Glutamatergic neuron (in vitro differentiated cells): ENCODE data around the gene TRPM3. TPM values are rescaled to one million over a fixed set of nuclear protein-coding genes. Genes with fewer than 3 reads are reported as not detected.
"Not testable (repeated sequence)": the region's sequence is repeated elsewhere in the genome, so short reads cannot be mapped to it uniquely, and the experiment has no call there.

Source experiments
- DNase-seq: peaks from one replicate; pipeline ENCODE4 v3.0.0; 2022
- H3K27ac Mint-ChIP-seq: one replicate; pipeline ENCODE4 v1.8.0; 2020; ENCODE audit warnings: mild to moderate bottlenecking, mixed read lengths, inconsistent platforms; ENCODE audit not compliant: unreplicated experiment
- H3K27me3 Mint-ChIP-seq: one replicate; pipeline ENCODE4 v1.8.0; 2020; ENCODE audit warnings: mild to moderate bottlenecking, moderate library complexity, mixed read lengths, inconsistent platforms; ENCODE audit not compliant: unreplicated experiment
- H3K36me3 Mint-ChIP-seq: one replicate; pipeline ENCODE4 v1.8.0; 2020; ENCODE audit warnings: mild to moderate bottlenecking, mixed read lengths, inconsistent platforms; ENCODE audit not compliant: unreplicated experiment
- H3K4me1 Mint-ChIP-seq: one replicate; pipeline ENCODE4 v1.8.0; 2020; ENCODE audit warnings: mild to moderate bottlenecking, low read depth, mixed read lengths, inconsistent platforms; ENCODE audit not compliant: unreplicated experiment
- H3K4me3 Mint-ChIP-seq: one replicate; pipeline ENCODE4 v1.8.0; 2020; ENCODE audit warnings: mild to moderate bottlenecking, mixed read lengths, inconsistent platforms; ENCODE audit not compliant: unreplicated experiment
- H3K9me3 Mint-ChIP-seq: one replicate; pipeline ENCODE4 v1.8.0; 2020; ENCODE audit warnings: mild to moderate bottlenecking, moderate library complexity, mixed read lengths, inconsistent platforms; ENCODE audit not compliant: unreplicated experiment
- total RNA-seq: library from RNA; stranded (reverse); fragmentation: NEBNext Ultra II Directional; extraction: Animal tissue kit (Norgen Biotek cat#: 25700); gene quantifications from one replicate; pipeline ENCODE4 v1.2.1, GENCODE V29; 2021; ENCODE audit not compliant: unreplicated experiment
- TF ChIP-seq, protein P1 (sequence below): fragments of 200-600 bp; sonication (generic); IDR thresholded peaks from one replicate; pipeline ENCODE4 v1.5.0; 2021; ENCODE audit not compliant: partially characterized antibody, unreplicated experiment

The TRPM3 gene
- total RNA-seq, 1 donor from 2014 or later = 3.3 TPM

DNA sequence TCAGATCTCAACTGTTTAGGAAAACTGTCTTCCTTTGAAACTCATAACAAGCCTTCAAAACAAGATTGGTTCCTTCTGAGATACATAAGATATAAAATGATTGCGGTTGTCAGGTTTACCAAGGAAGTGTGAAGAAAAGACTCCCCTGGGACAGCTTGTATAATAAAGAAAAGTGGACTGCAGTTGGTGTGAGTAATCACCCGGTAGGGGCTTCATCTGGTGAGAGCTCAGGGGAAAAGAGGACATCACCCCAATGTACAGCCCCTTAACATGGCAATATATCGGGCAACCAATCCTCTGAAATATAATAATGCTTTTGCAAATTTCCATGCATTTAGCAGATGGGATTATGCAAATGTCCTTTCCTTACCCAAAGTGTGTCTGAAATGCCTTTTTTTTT lies 490.4 kb downstream of the TRPM3 start:
- TF ChIP-seq, protein P1, sequence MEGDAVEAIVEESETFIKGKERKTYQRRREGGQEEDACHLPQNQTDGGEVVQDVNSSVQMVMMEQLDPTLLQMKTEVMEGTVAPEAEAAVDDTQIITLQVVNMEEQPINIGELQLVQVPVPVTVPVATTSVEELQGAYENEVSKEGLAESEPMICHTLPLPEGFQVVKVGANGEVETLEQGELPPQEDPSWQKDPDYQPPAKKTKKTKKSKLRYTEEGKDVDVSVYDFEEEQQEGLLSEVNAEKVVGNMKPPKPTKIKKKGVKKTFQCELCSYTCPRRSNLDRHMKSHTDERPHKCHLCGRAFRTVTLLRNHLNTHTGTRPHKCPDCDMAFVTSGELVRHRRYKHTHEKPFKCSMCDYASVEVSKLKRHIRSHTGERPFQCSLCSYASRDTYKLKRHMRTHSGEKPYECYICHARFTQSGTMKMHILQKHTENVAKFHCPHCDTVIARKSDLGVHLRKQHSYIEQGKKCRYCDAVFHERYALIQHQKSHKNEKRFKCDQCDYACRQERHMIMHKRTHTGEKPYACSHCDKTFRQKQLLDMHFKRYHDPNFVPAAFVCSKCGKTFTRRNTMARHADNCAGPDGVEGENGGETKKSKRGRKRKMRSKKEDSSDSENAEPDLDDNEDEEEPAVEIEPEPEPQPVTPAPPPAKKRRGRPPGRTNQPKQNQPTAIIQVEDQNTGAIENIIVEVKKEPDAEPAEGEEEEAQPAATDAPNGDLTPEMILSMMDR = no peak
- Mint-ChIP-seq H3K27ac (no peak overlapping the region), H3K36me3 (no peaks in the 10 kb centered on the region), H3K9me3 (no peaks in the 10 kb centered on the region), H3K4me1 (no peaks in the 10 kb centered on the region), H3K27me3 (no peaks in the 10 kb centered on the region), H3K4me3 (no peak overlapping the region)
- DNase-seq = no peak

DNA sequence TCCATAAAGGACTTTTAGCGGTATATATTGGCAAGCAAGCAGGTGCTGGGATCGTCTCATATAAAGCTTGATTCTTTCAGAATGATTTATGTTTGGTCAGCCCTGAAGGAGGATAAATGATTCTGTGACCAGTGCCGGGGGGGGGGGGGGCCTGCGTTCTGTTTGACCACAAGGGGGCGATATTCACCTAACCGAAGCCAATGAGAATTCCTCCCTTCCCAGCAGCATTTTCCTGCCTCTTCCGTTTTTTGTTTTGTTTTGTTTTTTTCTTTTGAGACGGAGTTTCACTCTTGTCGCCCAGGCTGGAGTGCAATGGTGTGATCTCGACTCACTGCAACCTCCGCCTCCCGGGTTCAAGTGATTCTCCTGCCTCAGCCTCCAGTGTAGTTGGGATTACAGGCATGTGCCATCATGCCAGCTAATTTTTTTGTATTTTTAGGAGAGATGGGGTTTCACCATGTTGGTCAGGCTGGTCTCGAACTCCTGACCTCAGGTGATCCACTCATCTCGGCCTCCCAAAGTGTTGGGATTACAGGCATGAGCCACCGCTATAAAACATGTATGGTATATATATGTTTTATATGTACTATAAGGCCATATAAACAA lies 492.2 kb downstream of the TRPM3 start:
- not testable (repeated sequence) for H3K27me3 Mint-ChIP-seq, H3K9me3 Mint-ChIP-seq, DNase-seq, H3K27ac Mint-ChIP-seq, H3K4me3 Mint-ChIP-seq, H3K4me1 Mint-ChIP-seq, H3K36me3 Mint-ChIP-seq
- TF ChIP-seq, protein P1 = peak; percentile 34

DNA sequence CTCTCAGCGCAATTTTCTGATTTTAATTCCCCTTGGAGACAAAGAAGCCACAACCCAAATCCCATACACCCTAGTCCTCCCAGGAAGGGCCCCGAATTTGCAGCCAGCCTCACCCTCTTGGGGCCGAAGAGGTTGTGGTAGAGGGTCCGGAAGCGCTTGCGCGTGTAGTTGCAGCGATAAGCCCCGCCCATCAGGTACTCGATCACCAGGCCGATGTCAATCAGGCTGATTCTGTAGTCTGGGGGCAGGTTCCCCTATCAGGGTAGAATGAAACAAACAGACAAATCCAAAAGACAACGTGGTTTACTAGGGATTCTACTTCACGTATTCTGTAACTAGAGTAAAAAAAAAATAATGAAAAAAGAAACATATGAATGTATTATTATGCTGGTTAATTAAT lies 496.3 kb downstream of the TRPM3 start:
- H3K27me3 Mint-ChIP-seq = no peaks in the 10 kb centered on the region
- no peak for DNase-seq
- no peaks in the 10 kb centered on the region for H3K4me1 Mint-ChIP-seq
- H3K4me3 Mint-ChIP-seq = no peak overlapping the region
- TF ChIP-seq, protein P1 = no peak
- no peak overlapping the region for H3K27ac Mint-ChIP-seq
- peaks cover 2% of the 10 kb centered on the region for H3K9me3 Mint-ChIP-seq
- H3K36me3 Mint-ChIP-seq = no peaks in the 10 kb centered on the region

DNA sequence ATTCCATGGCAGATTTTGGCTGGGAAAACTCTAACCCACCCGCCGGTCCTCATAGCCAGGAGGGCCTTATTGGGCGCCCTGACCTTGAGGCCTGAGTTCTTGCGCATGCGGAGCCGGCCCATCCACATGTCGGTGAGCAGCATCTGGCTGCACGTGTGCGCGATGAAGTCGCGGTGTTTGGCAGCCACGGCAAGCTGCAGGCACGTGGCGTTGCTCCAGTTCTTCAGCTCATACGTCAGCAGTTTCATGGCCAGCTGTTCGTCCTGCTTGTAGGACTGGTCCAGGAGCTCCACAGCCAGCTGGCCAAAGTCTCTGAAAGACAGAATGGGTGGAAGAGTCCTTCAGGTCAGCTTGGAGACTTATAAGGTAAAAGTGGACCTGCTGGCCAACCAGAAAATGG lies 502.6 kb downstream of the TRPM3 start:
- peaks cover 14% of the 10 kb centered on the region for H3K4me1 Mint-ChIP-seq
- no peak overlapping the region for H3K27ac Mint-ChIP-seq
- no peaks in the 10 kb centered on the region for H3K27me3 Mint-ChIP-seq
- no peaks in the 10 kb centered on the region for H3K9me3 Mint-ChIP-seq
- H3K4me3 Mint-ChIP-seq = no peak overlapping the region
- H3K36me3 Mint-ChIP-seq = no peaks in the 10 kb centered on the region
- TF ChIP-seq, protein P1 = no peak
- DNase-seq = no peak

DNA sequence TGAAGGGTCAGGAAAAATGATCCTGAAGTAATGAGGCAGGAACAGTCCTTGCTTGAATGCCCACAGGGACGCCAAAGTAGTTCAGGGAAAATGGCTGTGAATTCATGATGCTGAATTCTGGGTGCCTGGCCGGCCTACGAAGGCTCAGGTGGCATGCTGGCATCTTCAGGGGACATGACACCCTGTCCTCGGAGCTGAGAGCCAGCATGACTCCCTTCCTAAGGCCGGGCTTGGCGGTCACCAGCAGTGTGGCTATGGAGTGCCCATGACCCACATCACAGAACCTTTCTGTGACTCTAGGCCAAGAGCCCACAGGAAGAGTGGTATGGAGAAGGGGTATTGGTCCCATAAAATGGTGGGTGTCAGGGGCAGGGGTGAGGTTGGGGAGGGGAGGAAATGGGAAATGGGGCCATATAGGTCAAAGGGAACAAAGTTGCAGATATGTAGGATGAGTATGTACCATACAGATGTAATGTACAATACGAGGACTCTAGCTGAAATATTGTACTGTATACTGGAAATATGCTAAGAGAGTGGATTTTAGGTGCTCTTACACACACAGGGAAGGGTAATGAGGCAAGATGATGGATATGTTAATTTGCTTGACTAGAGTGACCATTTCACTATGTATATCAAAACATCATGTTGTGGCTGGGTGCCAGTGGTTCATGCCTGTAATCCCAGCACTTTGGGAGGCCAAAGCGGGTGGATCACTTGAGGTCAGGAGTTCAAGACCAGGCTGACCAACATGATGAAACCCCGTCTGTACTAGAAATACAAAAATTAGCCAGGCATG lies 504.2 kb downstream of the TRPM3 start:
- no peak overlapping the region for H3K27ac Mint-ChIP-seq
- no peak for DNase-seq
- TF ChIP-seq, protein P1 = no peak
- H3K4me3 Mint-ChIP-seq = no peak overlapping the region
- no peaks in the 10 kb centered on the region for H3K9me3 Mint-ChIP-seq
- H3K4me1 Mint-ChIP-seq = peaks cover 14% of the 10 kb centered on the region
- no peaks in the 10 kb centered on the region for H3K36me3 Mint-ChIP-seq
- H3K27me3 Mint-ChIP-seq = peaks cover under 1% of the 10 kb centered on the region
